Coronary artery (tissue), 2 donors: Measurements from ENCODE around the gene ERC2.

Source experiments
- DNase-seq: peaks from one replicate; pipeline ENCODE4 v3.0.0-alpha.2; 2017; ENCODE audit warnings: low spot score
- H3K27ac ChIP-seq, 2 donors: fragments of 200-600 bp; sonication (generic); one replicate each; pipeline ENCODE4 v1.5.1; 2016 to 2019
- H3K4me3 ChIP-seq: fragments of 200-600 bp; sonication (generic); 2 replicates; pipeline ENCODE4 v1.5.1; 2016; ENCODE audit warnings: mild to moderate bottlenecking, moderate library complexity
- CTCF ChIP-seq: fragments of 200-600 bp; sonication (generic); IDR thresholded peaks from one replicate; pipeline ENCODE4 v1.5.1; 2019; ENCODE audit warnings: antibody characterized with exemption

The ERC2 gene

GRCh38 chr3:56053727-56054126 lies 414.5 kb downstream of the ERC2 start:
- H3K27ac ChIP-seq: no peak overlapping the region
- no peak overlapping the region for H3K4me3 ChIP-seq
- TF ChIP-seq CTCF: no peak
- DNase-seq: no peak

GRCh38 chr3:56052188-56052587 lies 416.1 kb downstream of the ERC2 start:
- Histone ChIP-seq H3K4me3 (no peak overlapping the region), H3K27ac (no peak overlapping the region)
- TF ChIP-seq CTCF: no peak
- DNase-seq: no peak

- H3K4me3 ChIP-seq: no peak overlapping the region
- no peak for TF ChIP-seq CTCF
- DNase-seq: no peak
- no peak overlapping the region for H3K27ac ChIP-seq
Observed at GRCh38 chr3:56051052-56051451, 417.2 kb downstream of the ERC2 start.

- no peak overlapping the region for H3K4me3 ChIP-seq
- TF ChIP-seq CTCF: no peak
- no peak for DNase-seq
- no peak overlapping the region for H3K27ac ChIP-seq
Observed at GRCh38 chr3:56048946-56049345, 419.3 kb downstream of the ERC2 start.

GRCh38 chr3:56048331-56048730 lies 419.9 kb downstream of the ERC2 start:
- H3K4me3 ChIP-seq: no peak overlapping the region
- TF ChIP-seq CTCF: no peak
- DNase-seq: no peak
- no peak overlapping the region for H3K27ac ChIP-seq

GRCh38 chr3:56042326-56042951 lies 425.8 kb downstream of the ERC2 start:
- Histone ChIP-seq H3K27ac (no peak overlapping the region), H3K4me3 (no peak overlapping the region)
- no peak for TF ChIP-seq CTCF
- no peak for DNase-seq

- no peak overlapping the region for H3K27ac ChIP-seq
- DNase-seq: no peak
- H3K4me3 ChIP-seq: no peak overlapping the region
- TF ChIP-seq CTCF: no peak
Observed at GRCh38 chr3:56025326-56025725, 442.9 kb downstream of the ERC2 start.
